ENCODE measurements around the gene DDI2. TPM values are rescaled to one million over a fixed set of nuclear protein-coding genes. Genes with fewer than 3 reads are reported as not detected.

The DDI2 gene
- total RNA-seq (2014; rRNA removed; shearing (Covaris generic)), result 18.6 and 18.8 TPM in 2 replicates
- polyA plus RNA-seq (2015; cell fraction: cytosol; rRNA removed), result 15.8 and 21.3 TPM in 2 replicates
- polyA plus RNA-seq (2015; cell fraction: nucleus; rRNA removed), result 16.1 and 22.4 TPM in 2 replicates

DNA sequence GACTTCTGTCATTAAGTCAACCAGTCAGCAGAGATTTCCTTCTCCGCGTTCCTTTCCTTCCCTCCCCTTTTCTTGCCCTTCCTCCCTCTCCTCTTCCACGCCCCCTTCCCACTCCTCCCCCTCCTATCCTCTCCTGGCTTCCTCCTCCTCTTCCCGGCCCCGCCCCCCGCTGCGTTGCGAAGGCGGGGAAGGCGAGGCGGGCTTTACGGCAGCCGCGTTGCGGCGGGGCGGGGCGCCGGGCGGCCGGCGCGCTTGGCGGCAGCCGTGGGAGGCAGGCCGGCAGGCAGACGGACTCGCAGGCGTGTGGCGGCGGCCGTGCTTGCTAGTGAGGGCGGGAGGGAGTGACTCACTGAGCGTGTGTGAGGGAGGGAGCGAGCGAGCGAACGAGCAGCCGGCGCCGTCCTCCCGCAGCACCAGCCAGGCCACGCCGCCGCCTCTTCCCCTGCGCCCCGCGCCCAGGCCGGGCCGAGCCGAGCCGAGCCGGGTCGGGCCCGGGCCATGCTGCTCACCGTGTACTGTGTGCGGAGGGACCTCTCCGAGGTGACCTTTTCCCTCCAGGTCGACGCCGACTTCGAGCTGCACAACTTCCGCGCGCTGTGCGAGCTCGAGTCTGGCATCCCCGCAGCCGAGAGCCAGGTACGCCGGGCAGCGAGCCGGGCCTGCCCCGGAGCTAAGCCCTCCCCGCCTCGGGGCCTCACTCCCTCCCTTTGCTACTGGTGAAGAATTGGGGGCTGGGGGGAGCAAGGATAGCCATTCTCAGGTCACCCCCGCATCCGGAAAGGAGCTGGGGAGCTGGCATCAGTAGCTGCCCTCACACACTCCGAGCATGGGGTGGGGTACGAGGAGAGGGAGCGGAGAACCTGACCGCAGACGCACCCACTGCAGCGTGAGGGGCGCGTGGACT, at the start of gene DDI2:
DDI2 (plus strand) TSS at position 286 of the 904 bp plus-strand sequence; CDS start at position 499, 213 bp downstream.
- in situ Hi-C loops (cut with HindIII; ENCODE audit: low pct_unique_long_range_greater_than_20kb, low sequenced_read_pairs), result no loop called here
- DNase-seq (ENCODE audit: low read depth, low spot score), result peak; percentile 97

GRCh38 chr1:15568387-15569073, 48.7 kb upstream of the DDI2 start:
- in situ Hi-C loops (cut with HindIII; ENCODE audit: low pct_unique_long_range_greater_than_20kb, low sequenced_read_pairs), result no loop called here
- no peak for DNase-seq (ENCODE audit: low read depth, low spot score)

DNA sequence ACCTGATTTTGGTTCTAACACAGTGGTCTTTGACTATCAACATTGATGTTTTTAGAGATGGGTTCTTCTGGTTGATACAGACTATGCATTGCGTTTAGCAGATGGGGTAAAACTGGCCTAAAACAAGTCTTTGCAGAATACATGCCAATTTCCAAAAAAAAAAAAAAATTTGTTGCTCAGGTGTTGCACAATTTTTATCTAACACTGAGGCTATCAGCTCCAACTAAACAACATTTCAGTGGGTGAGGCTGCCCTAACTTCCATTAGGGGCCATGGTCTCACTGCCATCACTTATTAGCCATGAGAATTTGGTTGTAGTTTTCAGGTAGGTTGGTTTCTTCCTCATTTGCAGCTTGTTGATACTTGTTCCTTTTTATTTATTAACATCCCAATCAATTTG, 46.4 kb upstream of the DDI2 start:
- no peak for DNase-seq (ENCODE audit: low read depth, low spot score)
- in situ Hi-C loops (cut with HindIII; ENCODE audit: low pct_unique_long_range_greater_than_20kb, low sequenced_read_pairs), result no loop called here

DNA sequence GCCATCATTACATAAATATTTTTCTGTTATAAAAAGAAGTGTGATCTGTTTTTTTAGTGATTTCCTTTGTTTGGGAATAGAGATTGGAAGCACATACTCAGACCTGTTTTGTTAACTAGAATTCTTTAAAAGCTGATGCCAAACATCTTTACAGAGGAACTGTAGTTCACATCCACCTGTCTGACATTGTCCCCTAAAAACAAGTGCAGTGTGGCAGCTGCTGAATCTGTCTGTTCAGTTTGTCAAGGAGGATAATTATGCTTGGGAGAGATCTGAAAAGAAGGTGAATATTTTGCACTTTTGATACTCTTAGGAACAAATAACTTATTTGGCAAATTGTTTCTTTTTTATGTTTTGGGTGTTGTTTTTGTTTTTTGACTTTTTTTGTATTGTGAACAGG, 46.0 kb upstream of the DDI2 start:
- in situ Hi-C loops (cut with HindIII; ENCODE audit: low pct_unique_long_range_greater_than_20kb, low sequenced_read_pairs), result no loop called here
- no peak for DNase-seq (ENCODE audit: low read depth, low spot score)

DNA sequence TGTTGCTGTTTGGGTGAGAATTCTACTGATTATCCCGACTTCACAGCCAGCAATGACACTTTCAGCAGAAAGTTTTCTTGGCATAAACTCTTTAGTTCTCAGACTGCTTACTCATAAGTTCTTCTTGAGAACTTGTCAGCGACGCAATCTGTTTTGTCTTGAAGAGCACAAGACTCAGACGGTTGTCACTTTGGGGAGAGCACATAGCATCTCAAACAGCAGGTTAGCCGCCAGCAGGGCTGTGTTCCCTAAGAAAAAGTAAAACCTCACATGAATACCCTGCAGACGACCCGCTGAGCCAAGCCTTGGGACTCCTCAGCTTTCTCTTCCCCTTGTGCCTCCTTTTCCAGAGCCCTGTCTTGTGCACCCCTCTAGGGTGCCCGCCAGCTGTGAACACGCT, 43.8 kb upstream of the DDI2 start:
- DNase-seq (ENCODE audit: low read depth, low spot score), result no peak

GRCh38 chr1:15574741-15575140, 42.5 kb upstream of the DDI2 start:
- in situ Hi-C loops (cut with HindIII; ENCODE audit: low pct_unique_long_range_greater_than_20kb, low sequenced_read_pairs), result no loop called here
- DNase-seq (ENCODE audit: low read depth, low spot score), result no peak

More for the DNA sequence above, 43.8 kb upstream of the DDI2 start:
- in situ Hi-C loops (cut with HindIII; ENCODE audit: low pct_unique_long_range_greater_than_20kb, low sequenced_read_pairs), result no loop called here

DNA sequence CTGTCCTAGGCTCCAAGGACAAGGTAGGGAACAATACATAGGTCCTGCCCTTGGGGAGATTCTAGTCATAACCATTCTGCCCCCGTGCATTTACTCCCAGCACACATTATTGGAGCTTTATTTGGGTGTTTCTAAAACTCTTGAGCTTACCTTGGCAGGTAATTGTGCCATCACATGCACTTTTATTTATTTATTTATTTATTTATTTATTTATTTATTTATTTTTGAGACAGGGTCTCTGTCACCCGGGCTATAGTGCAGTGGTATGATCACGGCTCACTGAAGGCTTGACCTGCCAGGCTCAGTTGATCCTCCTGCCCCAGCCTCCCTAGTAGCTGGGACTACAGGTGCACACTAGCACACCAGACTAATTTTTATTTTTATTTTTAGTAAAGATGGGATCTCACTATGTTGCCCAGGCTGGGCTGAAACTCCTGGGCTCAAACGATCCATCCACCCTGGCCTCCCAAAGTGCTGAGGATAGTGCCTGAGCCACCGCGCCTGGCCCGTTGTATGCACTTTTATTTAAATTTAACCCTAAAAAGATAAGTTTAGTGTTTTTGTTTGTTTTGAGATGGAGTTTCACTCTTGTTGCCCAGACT, 41.6 kb upstream of the DDI2 start:
- in situ Hi-C loops (cut with HindIII; ENCODE audit: low pct_unique_long_range_greater_than_20kb, low sequenced_read_pairs), result no loop called here
- DNase-seq (ENCODE audit: low read depth, low spot score), result no peak

DNA sequence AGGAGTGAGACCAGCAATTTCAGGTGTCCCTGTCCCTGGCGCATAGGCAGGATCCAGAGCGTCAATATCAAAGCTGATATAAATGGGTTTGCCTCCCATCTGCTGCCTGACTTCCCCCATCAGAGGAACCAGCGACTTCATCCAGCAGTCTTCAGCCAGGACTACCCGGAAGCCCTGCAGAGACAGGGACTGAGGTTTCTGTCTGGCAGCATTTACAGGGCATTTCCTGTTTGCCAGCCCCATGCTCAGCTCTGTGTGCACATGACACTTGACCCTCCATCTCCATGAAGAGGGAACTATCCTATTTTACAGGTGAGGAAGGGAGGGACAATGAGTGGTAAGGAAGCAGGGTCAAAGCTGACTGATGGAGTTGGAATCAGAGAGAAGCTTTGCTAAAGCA, 39.6 kb upstream of the DDI2 start:
- in situ Hi-C loops (cut with HindIII; ENCODE audit: low pct_unique_long_range_greater_than_20kb, low sequenced_read_pairs), result no loop called here

GRCh38 chr1:15578921-15579682, 38.2 kb upstream of the DDI2 start:
- no peak for DNase-seq (ENCODE audit: low read depth, low spot score)
- in situ Hi-C loops (cut with HindIII; ENCODE audit: low pct_unique_long_range_greater_than_20kb, low sequenced_read_pairs), result no loop called here

More for the DNA sequence above, 39.6 kb upstream of the DDI2 start:
- no peak for DNase-seq (ENCODE audit: low read depth, low spot score)

- in situ Hi-C loops (cut with HindIII; ENCODE audit: low pct_unique_long_range_greater_than_20kb, low sequenced_read_pairs), result no loop called here
- no peak for DNase-seq (ENCODE audit: low read depth, low spot score)
Measured at GRCh38 chr1:15579683-15580047, 37.6 kb upstream of the DDI2 start.

DNA sequence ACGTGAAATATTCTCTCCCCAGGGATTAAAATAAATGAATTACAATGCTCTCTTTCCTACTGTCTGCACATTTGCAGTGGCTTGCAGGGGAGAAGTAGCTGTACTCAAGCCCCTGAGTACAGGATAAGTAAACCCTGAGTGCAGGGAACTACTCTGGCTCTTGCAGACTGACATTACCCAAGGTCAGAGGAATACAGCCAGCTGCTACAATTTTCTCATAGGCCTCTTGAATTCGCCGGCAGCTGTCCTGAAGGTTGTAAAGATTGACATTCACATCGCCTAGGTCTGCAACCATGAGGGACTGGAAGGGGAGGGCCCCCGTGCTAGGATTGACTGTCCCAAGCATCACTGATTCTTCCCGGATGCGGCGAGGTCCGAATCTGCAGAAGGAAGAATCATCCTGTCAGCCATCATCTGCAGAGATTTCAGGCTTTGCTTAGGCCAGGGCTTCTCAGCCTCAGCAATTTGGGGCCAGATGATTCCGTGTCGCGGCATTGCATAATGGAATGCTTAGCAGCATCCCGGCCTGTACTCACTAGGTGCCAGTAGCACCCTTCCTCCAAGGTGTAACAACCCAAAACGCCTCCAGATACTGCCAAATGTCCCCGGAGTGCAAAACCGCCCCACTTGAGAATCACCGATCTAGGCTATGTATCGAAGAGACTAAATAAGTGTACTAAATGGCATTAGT, 34.1 kb upstream of the DDI2 start:
- no peak for DNase-seq (ENCODE audit: low read depth, low spot score)
- in situ Hi-C loops (cut with HindIII; ENCODE audit: low pct_unique_long_range_greater_than_20kb, low sequenced_read_pairs), result no loop called here

DNA sequence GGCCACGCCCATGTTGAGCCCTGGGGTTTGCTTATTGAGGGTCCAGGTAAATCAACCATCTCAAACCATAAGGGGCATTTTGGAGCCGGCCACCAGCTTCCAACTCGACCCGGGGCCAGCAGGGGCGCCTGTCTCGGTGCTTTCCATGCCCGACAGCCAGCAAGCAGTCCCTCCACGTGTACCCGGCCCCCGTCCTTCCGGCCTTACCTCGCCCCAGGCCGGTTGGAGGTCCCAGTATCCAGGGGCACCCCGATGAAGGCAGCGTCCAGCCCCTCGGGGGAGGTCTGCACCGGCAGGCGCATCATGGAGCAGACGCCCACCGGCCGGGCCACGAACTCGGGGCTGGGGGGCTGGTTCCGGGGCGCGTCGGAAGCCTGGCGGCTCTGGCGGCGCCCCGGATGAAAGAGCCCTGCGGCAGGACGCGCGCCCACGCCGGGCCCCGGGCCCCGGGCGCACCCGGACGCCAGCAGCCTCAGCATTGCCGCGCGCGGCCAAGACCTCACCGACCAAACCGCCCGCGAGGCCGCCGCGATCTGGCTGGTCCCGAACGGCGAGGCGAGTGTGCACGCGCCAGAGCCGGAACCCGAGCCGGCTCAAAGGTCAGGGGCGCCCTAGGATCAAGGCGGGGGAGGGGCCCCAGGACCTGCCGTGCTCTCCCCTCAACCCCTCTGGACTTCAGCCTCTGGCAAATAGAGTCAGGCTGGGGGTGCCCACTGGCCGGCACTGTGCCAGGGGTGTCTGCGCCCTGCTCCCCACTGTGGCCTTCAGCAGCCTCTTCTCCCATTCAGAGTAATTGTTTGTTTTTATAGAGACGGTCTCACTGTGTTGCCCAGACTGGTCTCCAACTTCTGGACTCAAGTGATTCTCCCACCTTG, 32.5 kb upstream of the DDI2 start, which contains the start of gene AGMAT:
AGMAT (minus strand) TSS at position 563 of the 875 bp plus-strand sequence; CDS start at position 479, 84 bp downstream.
- in situ Hi-C loops (cut with HindIII; ENCODE audit: low pct_unique_long_range_greater_than_20kb, low sequenced_read_pairs), result no loop called here
- no peak for DNase-seq (ENCODE audit: low read depth, low spot score)

GRCh38 chr1:15592285-15592684, 25.0 kb upstream of the DDI2 start:
- DNase-seq (ENCODE audit: low read depth, low spot score), result no peak
- in situ Hi-C loops (cut with HindIII; ENCODE audit: low pct_unique_long_range_greater_than_20kb, low sequenced_read_pairs), result no loop called here

DNA sequence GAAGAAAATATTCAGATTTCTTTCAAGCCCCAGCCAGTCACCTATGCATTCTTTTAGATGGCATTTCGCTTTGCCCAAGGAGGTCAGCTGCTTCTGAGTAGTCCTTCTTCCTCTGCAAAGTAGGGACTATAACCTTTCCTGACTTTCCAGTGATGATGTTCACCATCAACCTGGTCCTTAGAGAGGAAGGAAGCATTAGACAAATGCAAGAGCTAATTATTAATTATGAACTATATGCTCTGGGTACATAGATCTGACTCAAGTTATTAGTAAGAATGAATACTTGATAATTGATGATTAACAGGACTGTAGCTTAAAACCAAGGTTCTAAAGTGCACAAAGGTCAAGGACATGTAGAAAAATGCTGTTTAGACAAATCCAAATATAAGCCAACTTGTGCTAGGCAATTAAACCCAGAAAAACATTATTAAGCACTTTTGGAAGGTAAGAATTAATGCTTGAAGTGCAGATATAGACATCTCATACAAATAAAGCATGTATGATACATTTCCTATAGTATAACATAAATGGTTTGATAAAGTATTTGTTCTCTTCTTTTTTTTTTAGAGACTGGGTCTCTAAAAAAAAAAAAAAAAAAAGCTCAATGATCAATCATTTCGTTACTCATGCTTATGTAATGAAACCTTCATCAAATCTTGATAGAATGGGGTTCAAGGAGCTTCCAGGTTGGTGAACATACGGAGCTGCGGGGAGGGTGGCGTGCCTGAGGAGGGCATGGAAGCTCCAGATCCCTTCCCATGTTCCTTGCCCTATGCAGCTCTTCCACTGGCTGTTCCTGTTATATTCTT, 21.2 kb upstream of the DDI2 start:
- no peak for DNase-seq (ENCODE audit: low read depth, low spot score)
- in situ Hi-C loops (cut with HindIII; ENCODE audit: low pct_unique_long_range_greater_than_20kb, low sequenced_read_pairs), result no loop called here

- in situ Hi-C loops (cut with HindIII; ENCODE audit: low pct_unique_long_range_greater_than_20kb, low sequenced_read_pairs), result no loop called here
- DNase-seq (ENCODE audit: low read depth, low spot score), result no peak
Measured at GRCh38 chr1:15598436-15598835, 18.8 kb upstream of the DDI2 start.
